Measurements from ENCODE around the gene COMMD1.

DNA sequence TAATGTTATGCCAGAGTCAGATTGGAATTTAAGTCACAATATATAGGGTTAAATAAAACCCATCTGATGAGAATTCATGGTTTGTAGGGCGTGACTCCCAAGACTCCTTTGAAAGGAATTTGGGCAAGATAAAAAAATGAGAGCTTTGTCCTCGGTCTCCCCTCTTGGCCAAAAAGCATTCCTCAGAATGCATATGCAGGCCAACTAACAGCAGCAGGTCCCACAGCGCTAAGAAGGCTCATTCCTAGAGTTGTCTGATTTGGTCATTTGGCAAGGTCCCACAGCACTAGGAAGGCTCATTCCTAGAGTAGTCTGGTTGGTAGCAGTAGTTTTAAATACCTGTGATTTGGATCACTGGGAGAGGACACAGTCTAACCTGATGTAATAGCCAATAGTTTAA, 184.2 kb downstream of the COMMD1 start:
- no peak for TF ChIP-seq FOSL2 (IDR thresholded peaks at IDR 0.05; ENCODE audit: borderline replicate concordance, low read depth)
- TF ChIP-seq, protein P1, sequence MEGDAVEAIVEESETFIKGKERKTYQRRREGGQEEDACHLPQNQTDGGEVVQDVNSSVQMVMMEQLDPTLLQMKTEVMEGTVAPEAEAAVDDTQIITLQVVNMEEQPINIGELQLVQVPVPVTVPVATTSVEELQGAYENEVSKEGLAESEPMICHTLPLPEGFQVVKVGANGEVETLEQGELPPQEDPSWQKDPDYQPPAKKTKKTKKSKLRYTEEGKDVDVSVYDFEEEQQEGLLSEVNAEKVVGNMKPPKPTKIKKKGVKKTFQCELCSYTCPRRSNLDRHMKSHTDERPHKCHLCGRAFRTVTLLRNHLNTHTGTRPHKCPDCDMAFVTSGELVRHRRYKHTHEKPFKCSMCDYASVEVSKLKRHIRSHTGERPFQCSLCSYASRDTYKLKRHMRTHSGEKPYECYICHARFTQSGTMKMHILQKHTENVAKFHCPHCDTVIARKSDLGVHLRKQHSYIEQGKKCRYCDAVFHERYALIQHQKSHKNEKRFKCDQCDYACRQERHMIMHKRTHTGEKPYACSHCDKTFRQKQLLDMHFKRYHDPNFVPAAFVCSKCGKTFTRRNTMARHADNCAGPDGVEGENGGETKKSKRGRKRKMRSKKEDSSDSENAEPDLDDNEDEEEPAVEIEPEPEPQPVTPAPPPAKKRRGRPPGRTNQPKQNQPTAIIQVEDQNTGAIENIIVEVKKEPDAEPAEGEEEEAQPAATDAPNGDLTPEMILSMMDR (IDR thresholded peaks at IDR 0.05), result no peak
